KOPT-K1 (cell line): ENCODE measurements around the gene ZBED1.
"Not testable (repeated sequence)": the region's sequence is repeated elsewhere in the genome, so short reads cannot be mapped to it uniquely, and the experiment has no call there.

ENCODE experiments used
- H3K27ac ChIP-seq: fragments of 200-600 bp; sonication (generic); 2 replicates; pipeline ENCODE4 v1.5.1; 2016; ENCODE audit warnings: antibody characterized with exemption, mild to moderate bottlenecking, low read depth, low read length; ENCODE audit not compliant: poor library complexity, severe bottlenecking
- H3K36me3 ChIP-seq: fragments of 200-600 bp; sonication (generic); 2 replicates; pipeline ENCODE4 v1.5.1; 2017; ENCODE audit warnings: antibody characterized with exemption, mild to moderate bottlenecking, low read length, moderate library complexity; ENCODE audit not compliant: insufficient read depth
- H3K9me3 ChIP-seq: fragments of 200-600 bp; sonication (generic); 2 replicates; pipeline ENCODE4 v1.5.1; 2017; ENCODE audit warnings: antibody characterized with exemption, low read length, mild to moderate bottlenecking; ENCODE audit not compliant: insufficient read depth, poor library complexity, severe bottlenecking

ZBED1 gene

GRCh38 chrX:2477313-2477712, 23.5 kb downstream of the ZBED1 start:
- not testable (repeated sequence) for H3K9me3 ChIP-seq, H3K27ac ChIP-seq, H3K36me3 ChIP-seq

DNA sequence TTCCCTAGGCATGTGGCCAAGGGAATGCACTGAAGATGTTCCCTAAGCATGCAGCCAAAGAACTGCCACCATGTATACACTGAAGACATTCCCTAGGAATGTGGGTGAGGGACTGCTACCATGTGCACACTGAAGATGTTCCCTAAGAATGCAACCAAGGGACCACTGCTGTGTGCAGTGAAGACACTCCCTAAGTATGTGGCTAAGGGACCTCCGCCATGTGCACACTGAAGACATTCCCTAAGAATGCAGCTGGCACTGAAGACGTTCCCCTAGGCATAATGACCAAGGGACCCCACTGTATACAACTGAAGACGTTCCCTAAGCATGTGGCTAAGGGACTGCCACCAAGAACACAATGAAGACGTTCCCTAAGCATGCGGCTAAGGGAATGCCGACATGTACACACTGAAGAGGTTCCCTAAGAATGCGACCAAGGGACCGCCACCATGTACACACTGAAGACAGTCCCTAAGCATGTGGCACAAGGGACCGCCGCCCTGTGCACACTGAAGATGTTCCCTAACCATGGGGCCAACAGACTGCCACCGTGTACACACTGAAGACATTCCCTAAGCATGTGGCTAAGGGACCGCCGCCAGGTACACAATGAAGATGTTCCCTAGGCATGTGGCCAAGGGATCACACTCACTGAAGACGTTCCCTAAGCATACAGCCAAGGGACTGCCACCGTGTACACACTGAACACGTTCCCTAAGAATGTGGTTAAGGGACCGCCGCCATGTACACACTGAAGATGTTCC, 25.6 kb downstream of the ZBED1 start:
- Histone ChIP-seq H3K9me3 (no peaks in the 10 kb centered on the region), H3K27ac (no peak overlapping the region), H3K36me3 (peaks cover 8% of the 10 kb centered on the region; the same call in 1 of the 2 replicates)

DNA sequence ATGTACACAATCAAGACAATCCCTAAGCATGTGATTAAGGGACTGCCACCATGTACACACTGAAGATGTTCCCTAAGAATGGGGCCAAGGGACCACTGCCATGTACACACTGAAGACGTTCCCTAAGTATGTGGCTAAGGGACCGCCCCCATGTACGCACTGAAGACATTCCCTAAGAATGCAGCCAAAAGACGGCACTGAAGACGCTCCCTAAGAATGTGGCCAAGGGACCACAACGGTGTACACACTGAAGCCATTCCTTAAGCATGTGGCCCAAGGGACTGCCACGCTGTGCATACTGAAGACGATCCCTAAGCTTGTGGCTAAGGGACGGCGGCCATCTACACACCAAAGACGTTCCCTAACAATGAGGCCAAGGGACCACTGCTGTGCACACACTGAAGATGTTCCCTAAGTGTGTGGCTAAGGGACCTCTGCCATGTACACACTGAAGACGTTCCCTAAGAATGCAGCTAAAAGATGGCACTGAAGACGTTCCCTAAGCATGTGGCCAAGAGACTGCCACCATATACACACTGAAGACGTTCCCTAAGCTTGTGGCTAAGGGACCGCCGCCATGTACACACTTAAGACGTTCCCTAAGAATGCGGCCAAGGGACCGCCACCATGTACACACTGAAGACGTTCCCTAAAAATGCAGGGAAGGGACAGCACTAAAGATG, 26.4 kb downstream of the ZBED1 start:
- Histone ChIP-seq H3K9me3 (no peaks in the 10 kb centered on the region), H3K36me3 (0 out of 2 replicates have a peak, but pooled peaks cover under 1% of the 10 kb centered on the region), H3K27ac (no peak overlapping the region)

DNA sequence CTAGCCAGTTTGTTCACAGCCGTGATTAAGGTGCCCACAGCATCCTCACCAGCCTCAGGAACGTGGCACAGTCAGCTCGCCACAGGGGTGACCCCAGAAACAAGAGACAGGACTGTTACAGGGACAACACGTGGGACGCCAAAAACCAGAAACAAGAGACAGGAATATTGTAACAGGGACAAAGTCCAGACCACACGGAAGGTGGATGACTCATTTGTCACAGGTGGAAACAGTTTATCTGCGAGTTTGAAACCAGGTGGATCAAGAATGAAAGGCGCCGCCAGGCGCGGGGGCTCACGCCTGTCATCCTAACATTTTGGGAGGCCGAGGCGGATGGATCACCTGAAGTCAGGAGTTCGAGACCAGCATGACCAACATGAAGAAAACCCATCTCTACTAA, 27.7 kb downstream of the ZBED1 start:
- not testable (repeated sequence) for H3K27ac ChIP-seq, H3K36me3 ChIP-seq, H3K9me3 ChIP-seq

DNA sequence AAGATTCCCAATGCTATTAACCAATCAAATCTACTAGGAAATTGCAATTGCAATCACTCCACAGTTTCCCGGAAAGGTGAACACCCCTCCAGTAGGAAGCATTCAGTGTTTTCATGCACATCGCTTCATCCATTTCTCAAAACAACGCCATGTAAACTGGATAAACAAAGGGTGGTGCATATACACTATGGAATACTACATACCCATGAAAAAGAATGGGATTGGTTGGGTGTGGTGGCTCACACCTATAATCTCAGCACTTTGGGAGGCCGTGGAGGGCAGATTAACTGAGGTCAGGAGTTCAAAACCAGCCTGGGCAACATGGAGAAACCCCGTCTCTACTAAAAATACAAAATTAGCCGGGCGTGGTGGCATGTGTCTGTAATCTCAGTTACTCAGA, 29.1 kb downstream of the ZBED1 start:
- H3K36me3 ChIP-seq = no peaks in the 10 kb centered on the region
- H3K27ac ChIP-seq = no peak overlapping the region
- H3K9me3 ChIP-seq = no peaks in the 10 kb centered on the region

- H3K9me3 ChIP-seq, H3K27ac ChIP-seq, H3K36me3 ChIP-seq: not testable (repeated sequence)
These were observed 29.6 kb downstream of the ZBED1 start for GRCh38 chrX:2471126-2471525.

GRCh38 chrX:2469852-2470251, 30.9 kb downstream of the ZBED1 start:
- H3K9me3 ChIP-seq, H3K36me3 ChIP-seq, H3K27ac ChIP-seq: not testable (repeated sequence)

- H3K27ac ChIP-seq = no peak overlapping the region
- no peaks in the 10 kb centered on the region for H3K36me3 ChIP-seq
- no peaks in the 10 kb centered on the region for H3K9me3 ChIP-seq
These were observed 31.5 kb downstream of the ZBED1 start for GRCh38 chrX:2469196-2469685.

GRCh38 chrX:2468261-2469195, 32.2 kb downstream of the ZBED1 start:
- Histone ChIP-seq H3K9me3 (no peaks in the 10 kb centered on the region), H3K36me3 (no peaks in the 10 kb centered on the region), H3K27ac (no peak overlapping the region)

- H3K27ac ChIP-seq = no peak overlapping the region
- H3K36me3 ChIP-seq = no peaks in the 10 kb centered on the region
- no peaks in the 10 kb centered on the region for H3K9me3 ChIP-seq
These were observed 33.7 kb downstream of the ZBED1 start for GRCh38 chrX:2466876-2467656.

DNA sequence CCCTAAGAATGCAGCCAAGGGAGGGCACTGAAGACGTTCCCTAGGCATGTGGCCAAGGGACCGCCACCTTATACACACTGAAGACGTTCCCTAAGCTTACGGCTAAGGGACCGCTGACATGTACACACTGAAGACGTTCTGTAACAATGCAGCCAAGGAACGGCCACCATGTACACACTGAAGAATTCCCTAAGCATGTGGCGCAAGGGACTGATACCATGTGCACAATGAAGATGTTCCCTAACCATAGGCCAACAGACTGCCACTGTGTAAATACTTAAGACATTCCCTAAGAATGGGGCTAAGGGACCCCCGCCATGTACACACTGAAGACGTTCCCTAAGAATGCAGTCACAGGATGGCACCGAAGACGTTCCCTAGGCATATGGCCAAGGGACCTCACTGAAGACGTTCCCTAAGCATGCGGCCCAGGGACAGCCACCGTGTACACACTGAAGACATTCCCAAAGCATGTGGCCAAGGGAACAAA, 36.1 kb downstream of the ZBED1 start:
- Histone ChIP-seq H3K36me3 (no peaks in the 10 kb centered on the region), H3K27ac (no peak overlapping the region), H3K9me3 (no peaks in the 10 kb centered on the region)

GRCh38 chrX:2463973-2464676, 36.7 kb downstream of the ZBED1 start:
- H3K36me3 ChIP-seq = no peaks in the 10 kb centered on the region
- H3K27ac ChIP-seq = no peak overlapping the region
- no peaks in the 10 kb centered on the region for H3K9me3 ChIP-seq

DNA sequence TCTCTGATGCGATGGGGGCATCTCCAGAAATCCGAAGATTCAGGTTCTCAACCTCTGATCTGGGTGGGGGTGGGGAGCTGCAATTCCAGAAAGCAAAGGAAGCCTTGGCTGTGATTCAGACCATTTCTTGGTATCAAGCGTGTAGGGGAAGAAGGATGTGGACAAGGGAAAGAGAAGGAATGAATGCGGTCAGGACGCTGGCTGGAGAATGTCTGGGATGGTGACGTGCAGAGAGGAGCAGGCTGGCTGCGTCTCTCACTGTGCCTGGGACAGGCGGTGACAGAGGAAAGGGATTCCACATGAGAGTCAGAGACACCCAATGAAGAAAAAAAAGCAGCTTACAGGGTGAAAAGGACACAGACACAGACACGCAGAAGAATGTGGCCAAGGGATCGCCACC, 37.3 kb downstream of the ZBED1 start:
- H3K9me3 ChIP-seq, H3K27ac ChIP-seq: not testable (repeated sequence)

GRCh38 chrX:2462780-2463179, 38.0 kb downstream of the ZBED1 start:
- Histone ChIP-seq H3K27ac (no peak overlapping the region), H3K36me3 (no peaks in the 10 kb centered on the region), H3K9me3 (no peaks in the 10 kb centered on the region)

More for the DNA sequence above, 37.3 kb downstream of the ZBED1 start:
- not testable (repeated sequence) for H3K36me3 ChIP-seq
